Measurements from ENCODE around the gene FRMD4B. TPM values are rescaled to one million over a fixed set of nuclear protein-coding genes. Genes with fewer than 3 reads are reported as not detected.

FRMD4B gene
- polyA plus RNA-seq, 2 of the 4 experiments (the other 2 are of a cell fraction) = 0.92 to 5.9 TPM

- ATAC-seq (no peak), DNase-seq (ENCODE audit: low read depth in 1 of 2, low spot score in 1 of 2) (no peak), FAIRE-seq (no peak)
- POLR2A ChIA-PET = no interaction called here
- CTCF ChIA-PET = no interaction called here
- H3K27ac ChIP-seq = no peak overlapping the region
- H3K9me3 ChIP-seq = no peaks in the 10 kb centered on the region
- WGBS (ENCODE audit: missing lambda C conversion rate) = 0% methylated on average over 2 of the region's 4 CpGs
- H3K4me3 ChIP-seq = no peak overlapping the region
- H3K4me1 ChIP-seq = no peaks in the 10 kb centered on the region
- TF ChIP-seq HOXB13 (CRISPR knock-in tag; IDR thresholded peaks at IDR 0.05; ENCODE audit: low read depth) (no peak), ZC3H11A (IDR thresholded peaks at IDR 0.05) (no peak), ZNF302 (CRISPR knock-in tag; IDR thresholded peaks at IDR 0.05) (no peak)
- no peak overlapping the region for H3K4me2 ChIP-seq
These were observed 42.0 kb downstream of the FRMD4B start for GRCh38 chr3:69343875-69344274.

DNA sequence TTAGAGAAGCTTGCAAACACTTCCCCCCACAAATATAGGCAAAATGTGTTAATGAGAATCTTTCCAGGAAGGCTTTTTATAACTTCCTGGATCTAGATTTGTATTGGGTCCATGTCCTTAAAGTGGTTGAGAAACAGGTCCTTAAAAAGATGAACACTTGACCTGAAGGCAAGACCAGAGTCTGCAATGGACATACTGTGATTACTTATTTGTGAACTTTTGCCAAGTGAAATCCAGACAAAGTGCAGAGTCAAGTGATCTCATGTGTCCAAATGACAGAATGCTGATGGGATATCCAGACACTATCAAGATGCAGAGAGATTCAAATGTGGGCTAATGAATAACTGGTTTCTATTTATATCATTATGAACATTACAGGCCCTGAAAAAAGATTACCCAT lies 43.8 kb downstream of the FRMD4B start:
- H3K4me2 ChIP-seq = no peak overlapping the region
- ATAC-seq (no peak), FAIRE-seq (no peak), DNase-seq (ENCODE audit: low read depth in 1 of 2, low spot score in 1 of 2) (no peak)
- ChIA-PET POLR2A (no interaction called here), CTCF (interaction anchor here (1.1 kb wide), 1 partner anchor 19 kb away, joined by 4 read pairs; no protein-coding TSS in a partner anchor)
- H3K4me3 ChIP-seq = no peak overlapping the region
- no peaks in the 10 kb centered on the region for H3K9me3 ChIP-seq
- no peaks in the 10 kb centered on the region for H3K4me1 ChIP-seq
- H3K27ac ChIP-seq = no peak overlapping the region
- TF ChIP-seq, protein P1, sequence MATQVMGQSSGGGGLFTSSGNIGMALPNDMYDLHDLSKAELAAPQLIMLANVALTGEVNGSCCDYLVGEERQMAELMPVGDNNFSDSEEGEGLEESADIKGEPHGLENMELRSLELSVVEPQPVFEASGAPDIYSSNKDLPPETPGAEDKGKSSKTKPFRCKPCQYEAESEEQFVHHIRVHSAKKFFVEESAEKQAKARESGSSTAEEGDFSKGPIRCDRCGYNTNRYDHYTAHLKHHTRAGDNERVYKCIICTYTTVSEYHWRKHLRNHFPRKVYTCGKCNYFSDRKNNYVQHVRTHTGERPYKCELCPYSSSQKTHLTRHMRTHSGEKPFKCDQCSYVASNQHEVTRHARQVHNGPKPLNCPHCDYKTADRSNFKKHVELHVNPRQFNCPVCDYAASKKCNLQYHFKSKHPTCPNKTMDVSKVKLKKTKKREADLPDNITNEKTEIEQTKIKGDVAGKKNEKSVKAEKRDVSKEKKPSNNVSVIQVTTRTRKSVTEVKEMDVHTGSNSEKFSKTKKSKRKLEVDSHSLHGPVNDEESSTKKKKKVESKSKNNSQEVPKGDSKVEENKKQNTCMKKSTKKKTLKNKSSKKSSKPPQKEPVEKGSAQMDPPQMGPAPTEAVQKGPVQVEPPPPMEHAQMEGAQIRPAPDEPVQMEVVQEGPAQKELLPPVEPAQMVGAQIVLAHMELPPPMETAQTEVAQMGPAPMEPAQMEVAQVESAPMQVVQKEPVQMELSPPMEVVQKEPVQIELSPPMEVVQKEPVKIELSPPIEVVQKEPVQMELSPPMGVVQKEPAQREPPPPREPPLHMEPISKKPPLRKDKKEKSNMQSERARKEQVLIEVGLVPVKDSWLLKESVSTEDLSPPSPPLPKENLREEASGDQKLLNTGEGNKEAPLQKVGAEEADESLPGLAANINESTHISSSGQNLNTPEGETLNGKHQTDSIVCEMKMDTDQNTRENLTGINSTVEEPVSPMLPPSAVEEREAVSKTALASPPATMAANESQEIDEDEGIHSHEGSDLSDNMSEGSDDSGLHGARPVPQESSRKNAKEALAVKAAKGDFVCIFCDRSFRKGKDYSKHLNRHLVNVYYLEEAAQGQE (IDR thresholded peaks at IDR 0.05) = no peak
- TF ChIP-seq PBX3 (IDR thresholded peaks at IDR 0.05) (no peak), RAD21 (conservative IDR thresholded peaks at IDR 0.05 in 1 of 2, IDR thresholded peaks at IDR 0.05 in 1 of 2) (no peak), HDAC2 (IDR thresholded peaks at IDR 0.05) (no peak), EHF (CRISPR knock-in tag; IDR thresholded peaks at IDR 0.05) (no peak), CTCF (IDR thresholded peaks at IDR 0.05) (no peak), FOSB (CRISPR knock-in tag; IDR thresholded peaks at IDR 0.05) (no peak), RFX5 (IDR thresholded peaks at IDR 0.05) (no peak), MAZ (IDR thresholded peaks at IDR 0.05; ENCODE audit: borderline replicate concordance, low read depth, low read length) (no peak), HOXA7 (CRISPR knock-in tag; IDR thresholded peaks at IDR 0.05) (no peak), ATOH8 (CRISPR knock-in tag; IDR thresholded peaks at IDR 0.05; ENCODE audit: low read depth) (no peak), TFCP2L1 (CRISPR knock-in tag; IDR thresholded peaks at IDR 0.05) (no peak), MAX (IDR thresholded peaks at IDR 0.05) (no peak)

- H3K27ac ChIP-seq = no peak overlapping the region
- H3K9me3 ChIP-seq = no peaks in the 10 kb centered on the region
- no peak overlapping the region for H3K4me3 ChIP-seq
- CTCF ChIA-PET = interaction anchor here (0.7 to 1.4 kb wide), 2 partner anchors 27 to 35 kb away, joined by 3 to 4 read pairs; no protein-coding TSS in a partner anchor
- DNase-seq (ENCODE audit: low read depth in 1 of 2, low spot score in 1 of 2) (no peak), ATAC-seq (no peak), FAIRE-seq (no peak)
- POLR2A ChIA-PET = no interaction called here
- WGBS (ENCODE audit: missing lambda C conversion rate) = 77% methylated on average over 1 of the region's 1 CpG
- no peaks in the 10 kb centered on the region for H3K4me1 ChIP-seq
- no peak for TF ChIP-seq ESRRA (IDR thresholded peaks at IDR 0.05; ENCODE audit: borderline replicate concordance, low read length)
- no peak for TF ChIP-seq CHD4 (IDR thresholded peaks at IDR 0.05; ENCODE audit: borderline replicate concordance)
- TF ChIP-seq TFCP2L1 (CRISPR knock-in tag; IDR thresholded peaks at IDR 0.05) = no peak
- no peak for TF ChIP-seq CHD2 (IDR thresholded peaks at IDR 0.05; ENCODE audit: low read length, partially characterized antibody)
- TF ChIP-seq KDM5A (IDR thresholded peaks at IDR 0.05) = no peak
- TF ChIP-seq HOXA7 (CRISPR knock-in tag; IDR thresholded peaks at IDR 0.05) = no peak
- no peak for TF ChIP-seq EHMT2 (IDR thresholded peaks at IDR 0.05; ENCODE audit: low read depth)
- TF ChIP-seq EHF (CRISPR knock-in tag; IDR thresholded peaks at IDR 0.05) = no peak
- TF ChIP-seq, protein P2, sequence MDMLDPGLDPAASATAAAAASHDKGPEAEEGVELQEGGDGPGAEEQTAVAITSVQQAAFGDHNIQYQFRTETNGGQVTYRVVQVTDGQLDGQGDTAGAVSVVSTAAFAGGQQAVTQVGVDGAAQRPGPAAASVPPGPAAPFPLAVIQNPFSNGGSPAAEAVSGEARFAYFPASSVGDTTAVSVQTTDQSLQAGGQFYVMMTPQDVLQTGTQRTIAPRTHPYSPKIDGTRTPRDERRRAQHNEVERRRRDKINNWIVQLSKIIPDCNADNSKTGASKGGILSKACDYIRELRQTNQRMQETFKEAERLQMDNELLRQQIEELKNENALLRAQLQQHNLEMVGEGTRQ (IDR thresholded peaks at IDR 0.05) = no peak
- TF ChIP-seq PHF8 (IDR thresholded peaks at IDR 0.05; ENCODE audit: borderline replicate concordance, low read depth) = no peak
- no peak for TF ChIP-seq FOSB (CRISPR knock-in tag; IDR thresholded peaks at IDR 0.05)
- no peak for TF ChIP-seq HEYL (CRISPR knock-in tag; IDR thresholded peaks at IDR 0.05)
- H3K4me2 ChIP-seq = no peak overlapping the region
These were observed 46.1 kb downstream of the FRMD4B start for GRCh38 chr3:69339760-69340159.

Data from A549 (cell line).